ENCODE measurements around the gene TRIML1.

- TF ChIP-seq POLR2A (IDR thresholded peaks at IDR 0.05): no peak
- TF ChIP-seq CTCF (IDR thresholded peaks at IDR 0.05): no peak
Observed at GRCh38 chr4:188109157-188109755, 30.0 kb upstream of the TRIML1 start, which contains the start of gene TRIML2.

All from esophagus squamous epithelium (tissue), 4 donors.